Stimulated activated CD8-positive, alpha-beta memory T cell treated with anti-CD3 and anti-CD28 coated beads, Interleukin-12 subunit alpha, Interleukin-12 subunit beta, amount 100 ng/mL, for 4 hours (primary cell): ENCODE results near the gene DOCK10.

ENCODE experiments used
- DNase-seq: peaks from one replicate; pipeline ENCODE4 v3.0.0-alpha.2; 2020; ENCODE audit warnings: low read depth

DOCK10 gene

GRCh38 chr2:224976629-224977525 is 65.4 kb downstream of the DOCK10 start:
- DNase-seq, result no peak

GRCh38 chr2:224975761-224976160 is 66.5 kb downstream of the DOCK10 start:
- DNase-seq, result no peak

- no peak for DNase-seq
Observed at GRCh38 chr2:224973112-224974016, 68.9 kb downstream of the DOCK10 start.

GRCh38 chr2:224971214-224971613 is 71.1 kb downstream of the DOCK10 start:
- DNase-seq, result no peak

- no peak for DNase-seq
Observed at GRCh38 chr2:224970311-224970710, 72.0 kb downstream of the DOCK10 start.

DNA sequence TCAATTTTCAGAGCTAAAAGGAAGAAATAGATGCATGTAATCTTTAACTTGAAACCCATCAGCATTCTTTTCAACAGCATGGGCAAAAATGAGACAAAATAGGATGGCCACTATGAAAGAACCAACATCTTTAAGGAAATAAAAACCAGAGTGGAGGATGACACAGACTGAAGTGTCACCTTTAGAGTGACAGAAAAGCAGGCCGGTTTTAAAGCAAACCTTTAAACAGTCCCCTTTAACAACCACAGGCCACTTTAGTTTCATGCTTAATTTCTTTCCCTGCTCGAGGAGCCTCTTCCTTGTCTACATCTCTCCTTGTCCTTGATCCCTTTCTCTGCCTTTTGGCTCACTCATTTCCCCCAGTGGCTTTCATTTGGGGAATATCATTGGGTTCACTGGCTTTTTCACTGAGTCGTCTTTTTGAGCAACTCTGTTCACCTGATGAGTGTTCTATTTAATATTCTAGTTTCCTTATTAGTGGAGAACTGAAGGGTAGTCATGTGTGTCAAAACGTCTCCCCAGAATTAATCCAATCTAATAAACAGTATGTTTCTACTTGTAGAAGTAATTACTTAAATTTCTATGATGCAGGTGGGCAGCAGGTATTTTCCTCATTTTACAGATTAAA is 72.5 kb downstream of the DOCK10 start:
- DNase-seq, result no peak

- DNase-seq, result no peak
Observed at GRCh38 chr2:224969095-224969494, 73.2 kb downstream of the DOCK10 start.

DNA sequence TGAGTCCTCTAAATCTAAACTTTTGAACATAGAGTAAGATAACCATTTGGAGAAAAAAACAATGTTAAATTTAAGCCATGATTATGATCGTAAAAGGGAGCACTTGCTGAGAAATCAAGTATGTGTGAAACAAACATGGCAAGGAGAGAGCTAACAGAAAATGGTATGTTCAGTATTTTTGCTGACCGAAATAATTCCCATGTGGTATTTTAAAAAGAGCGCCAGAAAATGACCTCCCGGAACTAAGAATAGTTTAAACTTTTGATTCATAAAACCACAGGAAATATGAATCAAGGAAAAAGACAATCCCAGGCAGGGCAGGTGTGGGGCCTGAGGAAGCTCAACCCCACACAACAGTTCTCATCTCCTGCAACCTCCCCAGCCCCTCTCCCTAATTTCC is 74.2 kb downstream of the DOCK10 start:
- no peak for DNase-seq

DNA sequence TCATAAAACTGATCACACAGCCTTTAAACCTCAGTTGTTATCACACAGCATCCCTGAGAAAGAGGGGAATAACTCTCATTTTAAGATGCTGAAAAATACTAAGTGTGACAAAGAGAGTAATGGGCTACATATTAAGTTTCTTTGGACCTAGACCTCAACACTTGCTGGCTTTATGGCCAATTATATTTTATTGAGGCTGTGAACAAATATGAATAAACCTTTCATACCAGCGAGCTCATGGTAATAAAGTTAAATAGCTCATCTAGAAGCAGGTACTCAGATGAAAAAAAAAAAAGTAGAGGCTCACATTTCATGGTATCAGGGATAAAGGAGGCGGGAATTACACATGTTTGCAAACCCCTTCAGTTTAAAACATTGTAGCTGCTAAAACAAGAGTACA is 75.7 kb downstream of the DOCK10 start:
- DNase-seq, result no peak

DNA sequence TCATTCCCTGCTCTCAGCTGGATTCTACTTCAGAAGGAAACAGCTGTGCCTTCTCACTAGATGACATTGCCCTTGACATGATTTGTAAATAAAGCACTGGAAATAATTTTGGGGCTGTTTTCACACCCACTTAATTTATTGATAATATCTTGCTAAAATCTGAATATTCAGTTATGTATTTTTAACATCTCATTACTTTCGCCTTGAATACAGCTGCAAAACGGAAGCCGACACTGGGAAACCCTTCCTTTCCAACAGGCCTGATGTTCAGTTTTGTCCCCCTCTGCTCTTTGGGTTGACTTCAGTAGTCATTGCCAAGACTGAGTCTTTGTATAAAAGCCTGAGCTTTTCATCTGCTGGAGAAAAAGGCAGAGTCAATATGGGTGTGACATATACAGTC is 82.7 kb downstream of the DOCK10 start:
- no peak for DNase-seq

- no peak for DNase-seq
Observed at GRCh38 chr2:224958873-224959272, 83.4 kb downstream of the DOCK10 start.

DNA sequence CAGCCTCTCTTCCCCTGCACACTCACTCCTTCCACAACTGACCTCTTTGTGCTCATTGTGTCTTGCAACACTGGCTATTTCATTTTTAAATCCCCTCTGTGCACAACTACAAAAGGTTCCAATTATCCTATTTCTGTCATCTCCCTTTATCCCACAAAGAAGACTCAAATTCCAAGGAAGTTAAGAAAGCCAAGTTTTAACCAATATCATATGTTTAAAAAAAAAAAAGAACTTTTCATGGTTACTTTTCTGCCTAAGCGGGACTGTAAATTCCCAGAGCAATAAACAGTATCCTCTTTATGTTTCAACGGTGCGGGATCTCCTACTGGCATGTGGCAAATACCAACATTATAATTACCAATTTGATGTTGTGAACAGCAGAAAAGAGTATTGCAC is 83.8 kb downstream of the DOCK10 start:
- no peak for DNase-seq

DNA sequence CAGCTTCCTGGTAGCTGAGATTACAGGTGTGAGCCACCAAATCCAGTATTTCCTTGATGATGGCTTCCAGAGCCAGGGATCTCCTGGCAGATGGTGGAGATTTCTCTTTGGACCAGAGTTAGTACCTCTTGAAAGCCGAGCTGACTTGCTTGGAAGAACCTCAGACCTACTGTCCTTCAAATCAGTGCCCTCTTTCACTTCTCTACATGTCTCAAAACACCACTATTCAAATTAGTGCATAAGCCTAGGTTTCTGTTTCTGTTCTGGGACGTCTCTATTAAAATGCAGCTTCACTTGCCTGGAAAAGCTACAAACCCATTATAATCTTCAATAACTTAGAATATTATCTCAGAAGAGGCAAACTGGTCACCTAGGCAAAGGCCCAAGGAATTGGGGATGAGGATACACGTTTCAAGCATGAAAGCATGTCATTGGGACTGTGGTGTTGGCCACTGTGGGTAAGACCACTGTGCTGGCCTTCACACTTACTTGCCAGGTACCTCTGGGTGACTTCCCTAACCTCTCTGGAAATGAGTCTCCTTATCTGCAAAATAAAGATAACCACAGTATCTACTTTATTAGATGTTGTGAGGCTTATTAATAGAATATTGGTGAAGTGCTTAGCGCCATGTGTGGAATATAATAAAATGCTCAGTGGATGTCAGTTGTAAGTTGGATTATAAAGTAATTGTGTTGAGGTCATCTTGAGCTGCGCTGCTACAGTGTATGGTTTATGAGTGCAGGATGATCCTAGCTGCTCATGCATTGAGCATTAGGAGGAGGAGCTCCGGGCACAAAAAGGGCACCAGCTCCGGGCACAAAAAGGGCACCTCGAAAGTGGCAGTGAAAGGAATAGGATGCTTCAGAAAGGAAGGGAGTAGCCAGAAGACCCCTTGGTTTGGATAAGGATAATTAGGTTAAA is 84.5 kb downstream of the DOCK10 start:
- DNase-seq, result no peak

DNA sequence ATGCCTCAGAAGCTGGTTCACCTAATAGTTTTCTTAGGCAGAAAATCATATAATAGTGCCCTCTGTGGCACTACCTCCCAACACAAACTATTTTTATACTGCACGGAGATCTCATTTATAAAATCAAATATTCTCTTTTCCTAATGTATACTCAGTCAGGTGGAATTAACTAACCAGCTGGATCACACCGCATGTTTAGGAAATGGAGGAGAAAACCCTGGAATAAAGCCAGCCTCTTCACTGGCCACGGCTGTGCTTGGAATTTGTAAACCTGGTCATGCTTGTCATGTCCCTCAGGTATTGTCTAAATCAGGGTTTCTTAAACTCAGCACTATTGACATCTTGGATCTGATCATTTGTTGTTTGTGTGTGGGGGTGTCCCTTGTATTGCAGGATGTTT is 85.6 kb downstream of the DOCK10 start:
- no peak for DNase-seq

GRCh38 chr2:224954980-224955379 is 87.3 kb downstream of the DOCK10 start:
- DNase-seq, result no peak

GRCh38 chr2:224952936-224953657 is 89.2 kb downstream of the DOCK10 start:
- DNase-seq, result no peak

GRCh38 chr2:224951723-224952481 is 90.4 kb downstream of the DOCK10 start:
- DNase-seq, result no peak

- no peak for DNase-seq
Observed at GRCh38 chr2:224948859-224949258, 93.4 kb downstream of the DOCK10 start.

GRCh38 chr2:224948005-224948404 is 94.3 kb downstream of the DOCK10 start:
- DNase-seq, result no peak

DNA sequence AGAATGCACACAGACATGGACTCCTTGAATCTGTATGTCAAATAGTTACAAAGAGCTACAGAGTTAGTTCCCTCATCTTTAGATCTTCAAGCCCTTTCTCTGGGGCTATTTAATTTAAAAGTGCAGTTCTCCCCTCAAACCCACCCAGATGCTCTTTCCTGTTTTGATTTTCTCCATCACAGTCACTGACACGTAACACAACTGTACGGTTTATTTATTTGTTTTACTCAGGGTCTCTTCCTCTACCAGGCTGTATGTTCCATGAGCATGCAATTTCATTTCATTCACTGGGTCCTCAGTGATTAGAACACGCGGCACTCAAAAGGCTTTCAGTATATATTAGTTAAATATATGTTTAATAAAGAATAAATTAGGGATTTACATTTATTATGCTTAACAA is 94.7 kb downstream of the DOCK10 start:
- no peak for DNase-seq
